ENCODE data around the gene FBXW8.

DNA sequence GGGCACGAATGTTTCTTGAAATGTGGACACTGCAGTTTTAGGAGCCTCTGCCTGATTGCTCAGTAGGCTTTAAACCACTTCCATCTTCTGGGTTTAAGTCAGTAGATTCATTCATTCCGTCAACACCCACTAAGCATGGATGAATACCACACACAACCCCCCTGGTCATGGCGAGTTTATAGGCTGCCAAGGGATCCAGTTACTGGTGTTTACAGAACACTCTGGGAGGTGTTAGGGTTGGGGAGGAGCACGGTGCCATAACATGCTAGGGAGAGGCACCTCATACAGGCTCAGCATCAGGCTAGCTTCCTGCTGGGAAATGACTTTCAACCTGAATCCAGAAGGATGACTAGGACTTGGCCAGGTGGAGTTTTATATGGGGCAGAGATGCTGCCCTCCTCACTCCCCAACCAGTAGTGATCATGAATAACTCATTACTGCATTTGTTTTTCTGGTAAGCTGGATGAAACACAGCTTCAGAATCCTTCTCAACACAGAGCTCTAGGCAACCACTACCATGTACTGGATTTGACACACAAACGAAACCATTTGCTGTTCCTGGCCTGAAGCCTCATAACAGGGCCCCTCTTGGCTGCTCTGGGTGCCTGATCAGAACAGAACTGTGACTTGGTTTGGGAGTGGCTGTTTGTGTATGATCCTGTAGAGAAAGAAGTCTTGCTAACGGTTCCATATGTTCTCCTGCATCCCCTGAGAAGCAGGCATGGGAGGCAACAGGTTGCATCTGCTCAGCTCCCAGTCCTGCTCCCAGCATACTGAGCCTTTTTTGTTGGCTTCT, 47.9 kb downstream of the FBXW8 start:
- TF ChIP-seq EP300 (IDR thresholded peaks at IDR 0.05) (no peak), POLR2A (IDR thresholded peaks at IDR 0.05) (no peak), POLR2AphosphoS5 (IDR thresholded peaks at IDR 0.05) (no peak)
- TF ChIP-seq, protein P1, sequence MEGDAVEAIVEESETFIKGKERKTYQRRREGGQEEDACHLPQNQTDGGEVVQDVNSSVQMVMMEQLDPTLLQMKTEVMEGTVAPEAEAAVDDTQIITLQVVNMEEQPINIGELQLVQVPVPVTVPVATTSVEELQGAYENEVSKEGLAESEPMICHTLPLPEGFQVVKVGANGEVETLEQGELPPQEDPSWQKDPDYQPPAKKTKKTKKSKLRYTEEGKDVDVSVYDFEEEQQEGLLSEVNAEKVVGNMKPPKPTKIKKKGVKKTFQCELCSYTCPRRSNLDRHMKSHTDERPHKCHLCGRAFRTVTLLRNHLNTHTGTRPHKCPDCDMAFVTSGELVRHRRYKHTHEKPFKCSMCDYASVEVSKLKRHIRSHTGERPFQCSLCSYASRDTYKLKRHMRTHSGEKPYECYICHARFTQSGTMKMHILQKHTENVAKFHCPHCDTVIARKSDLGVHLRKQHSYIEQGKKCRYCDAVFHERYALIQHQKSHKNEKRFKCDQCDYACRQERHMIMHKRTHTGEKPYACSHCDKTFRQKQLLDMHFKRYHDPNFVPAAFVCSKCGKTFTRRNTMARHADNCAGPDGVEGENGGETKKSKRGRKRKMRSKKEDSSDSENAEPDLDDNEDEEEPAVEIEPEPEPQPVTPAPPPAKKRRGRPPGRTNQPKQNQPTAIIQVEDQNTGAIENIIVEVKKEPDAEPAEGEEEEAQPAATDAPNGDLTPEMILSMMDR (IDR thresholded peaks at IDR 0.05): no peak
